Large intestine (tissue), 3 donors: ENCODE results near the gene DPY19L1. TPM values are rescaled to one million over a fixed set of nuclear protein-coding genes. Genes with fewer than 3 reads are reported as not detected.
"Not testable (repeated sequence)": the region's sequence is repeated elsewhere in the genome, so short reads cannot be mapped to it uniquely, and the experiment has no call there.

Source experiments
- DNase-seq, 2 donors: peaks; one replicate each; pipeline versions ENCODE4 v3.0.0 to v3.0.0-alpha.2; 2013
- H3K27ac ChIP-seq: one replicate; pipeline ENCODE4 v1.5.1; 2013; ENCODE audit warnings: low read length
- H3K27me3 ChIP-seq: 2 replicates; pipeline ENCODE4 v1.6.1; 2013; ENCODE audit warnings: low read length; ENCODE audit not compliant: control insufficient read depth, insufficient read depth
- H3K36me3 ChIP-seq: 2 replicates; pipeline ENCODE4 v1.6.1; 2013; ENCODE audit warnings: low read length; ENCODE audit not compliant: control insufficient read depth, insufficient read depth
- H3K4me1 ChIP-seq: one replicate; pipeline ENCODE4 v1.6.1; 2013; ENCODE audit warnings: low read length; ENCODE audit not compliant: control insufficient read depth, insufficient read depth
- H3K4me3 ChIP-seq: one replicate; pipeline ENCODE4 v1.5.1; 2013; ENCODE audit warnings: low read length
- H3K9me3 ChIP-seq: one replicate; pipeline ENCODE4 v1.6.1; 2013; ENCODE audit warnings: mild to moderate bottlenecking, low read depth, low read length, moderate library complexity; ENCODE audit not compliant: control insufficient read depth
- WGBS: methylation state at CpG from one replicate; pipeline ENCODE4 v1.1.5; 2013; ENCODE audit warnings: low lambda C conversion rate; ENCODE audit not compliant: insufficient coverage; 5-methylcytosine and 5-hydroxymethylcytosine counted together
- polyA plus RNA-seq: library from polyadenylated mRNA; unstranded; fragments of 120-200 nt; gene quantifications from one replicate; pipeline ENCODE4 v1.2.1, GENCODE V29; 2013

The DPY19L1 gene
- polyA plus RNA-seq, 1 donor = 11.3 TPM

DNA sequence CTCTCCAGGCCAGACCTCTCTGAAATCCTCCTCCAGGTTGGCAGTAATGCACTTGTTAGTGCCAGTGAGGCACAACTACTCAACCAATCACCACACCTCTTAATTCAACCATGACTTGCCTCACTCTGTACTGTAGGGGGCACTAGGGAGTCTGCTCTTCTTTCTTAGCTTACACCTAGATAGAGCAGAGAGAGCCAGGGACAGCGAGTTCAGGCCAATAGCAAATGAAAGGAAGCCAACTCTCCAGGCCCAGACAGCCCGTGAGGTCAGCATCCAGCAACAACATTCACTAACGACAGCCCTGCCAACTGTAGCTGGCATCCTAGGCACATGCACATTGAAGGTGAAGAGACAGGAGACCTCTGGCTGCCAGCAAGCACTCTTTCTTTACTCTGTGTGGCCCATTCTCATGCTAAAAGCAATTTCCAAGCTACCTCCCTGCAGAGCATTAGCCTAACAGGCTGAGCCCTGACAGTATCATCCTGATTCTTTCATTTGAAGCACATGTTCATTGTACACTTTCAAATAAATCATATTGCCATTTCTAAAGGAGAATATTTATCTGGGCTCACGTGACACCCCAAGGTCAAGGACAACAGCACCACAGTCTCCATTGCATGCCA, 136.3 kb downstream of the DPY19L1 start:
- Histone ChIP-seq H3K4me1 (no peaks in the 10 kb centered on the region), H3K36me3 (no peaks in the 10 kb centered on the region), H3K4me3 (no peak overlapping the region), H3K27ac (no peak overlapping the region), H3K27me3 (no peaks in the 10 kb centered on the region), H3K9me3 (no peaks in the 10 kb centered on the region)
- no peak for DNase-seq
- no CpG with 5 or more reads among the region's 4 CpGs for WGBS

DNA sequence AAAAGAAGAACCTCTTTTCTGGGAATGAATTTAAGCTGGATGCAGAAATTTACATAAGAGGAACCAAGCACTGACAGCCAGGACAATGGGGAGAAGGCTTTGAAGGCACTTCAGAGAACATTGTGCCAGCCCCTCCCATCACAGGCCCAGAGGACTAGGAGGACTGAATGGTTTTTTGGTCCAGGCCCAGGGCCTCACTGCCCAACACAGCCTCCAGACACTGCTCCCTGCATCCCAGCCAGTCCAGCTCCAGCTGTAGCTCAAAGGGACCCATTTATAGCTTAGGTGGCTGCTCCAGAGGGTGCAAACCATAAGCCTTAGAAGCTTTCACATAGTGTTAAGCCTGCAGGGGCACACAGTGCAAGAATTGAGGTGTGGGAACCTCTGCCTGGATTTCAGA, 142.1 kb downstream of the DPY19L1 start:
- Histone ChIP-seq H3K36me3 (no peaks in the 10 kb centered on the region), H3K9me3 (peaks cover 4% of the 10 kb centered on the region), H3K27ac (no peak overlapping the region), H3K27me3 (no peaks in the 10 kb centered on the region), H3K4me1 (no peaks in the 10 kb centered on the region), H3K4me3 (no peak overlapping the region)
- DNase-seq = no peak

DNA sequence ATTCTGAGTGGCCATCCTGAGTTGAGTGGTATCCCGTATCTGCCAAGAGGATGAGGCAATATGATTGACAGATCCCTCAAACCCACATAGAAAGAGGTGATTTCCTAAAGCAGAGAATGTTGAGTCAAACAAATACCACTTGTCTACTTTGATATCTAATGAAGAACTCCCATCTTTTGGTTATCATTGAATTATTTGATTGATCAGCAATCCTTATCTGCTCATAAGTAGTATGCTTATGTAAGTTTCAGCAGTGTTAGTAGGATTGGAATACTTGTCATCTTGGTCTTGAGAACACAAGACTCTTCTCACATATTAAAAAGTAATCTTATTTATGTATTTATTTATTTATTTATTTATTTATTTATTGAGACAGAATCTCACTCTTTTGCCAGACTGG, 147.3 kb downstream of the DPY19L1 start:
- Histone ChIP-seq H3K27me3 (no peaks in the 10 kb centered on the region), H3K36me3 (no peaks in the 10 kb centered on the region), H3K27ac (no peak overlapping the region), H3K4me1 (no peaks in the 10 kb centered on the region), H3K9me3 (no peaks in the 10 kb centered on the region), H3K4me3 (no peak overlapping the region)
- WGBS = no CpG with 5 or more reads among the region's 1 CpG
- no peak for DNase-seq

DNA sequence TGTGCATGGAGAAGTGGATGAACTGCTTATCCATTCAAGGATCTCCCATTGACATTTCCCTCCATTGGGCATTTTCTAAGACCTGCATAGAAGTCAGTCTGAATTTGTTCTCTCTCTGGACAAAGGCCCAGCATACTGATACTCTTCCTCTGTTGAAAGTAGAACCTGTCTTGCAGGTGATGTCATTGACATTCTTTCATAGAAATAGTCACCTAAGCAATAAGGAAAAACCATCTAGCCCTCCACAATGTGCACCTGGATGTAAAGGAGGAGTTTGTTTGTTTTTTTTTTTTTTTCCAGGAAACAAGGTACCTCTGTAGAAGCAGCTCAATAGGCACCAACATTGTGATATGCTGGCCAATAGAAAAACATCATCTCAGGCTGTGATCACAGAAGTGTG, 150.4 kb downstream of the DPY19L1 start:
- H3K27ac ChIP-seq = no peak overlapping the region
- no peaks in the 10 kb centered on the region for H3K36me3 ChIP-seq
- H3K4me3 ChIP-seq = no peak overlapping the region
- no peaks in the 10 kb centered on the region for H3K4me1 ChIP-seq
- no peaks in the 10 kb centered on the region for H3K9me3 ChIP-seq
- no peaks in the 10 kb centered on the region for H3K27me3 ChIP-seq
- DNase-seq = no peak

DNA sequence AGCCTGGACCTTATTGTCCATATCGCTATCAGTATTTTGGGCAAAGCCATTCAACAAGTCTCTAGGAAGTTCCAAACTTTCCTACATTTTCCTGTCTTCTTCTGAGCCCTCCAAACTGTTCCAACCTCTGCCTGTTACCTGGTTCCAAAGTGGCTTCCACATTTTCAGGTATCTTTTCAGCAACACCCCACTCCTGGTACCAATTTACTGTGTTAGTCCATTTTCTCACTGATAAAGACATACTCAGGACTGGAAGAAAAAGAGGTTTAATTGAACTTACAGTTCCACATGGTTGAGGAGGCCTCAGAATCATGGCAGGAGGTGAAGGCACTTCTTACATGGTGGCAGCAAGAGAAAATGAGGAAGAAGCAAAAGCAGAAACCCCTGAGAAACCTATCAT, 153.4 kb downstream of the DPY19L1 start:
- H3K36me3 ChIP-seq, H3K27me3 ChIP-seq, H3K4me1 ChIP-seq, H3K9me3 ChIP-seq, H3K27ac ChIP-seq, DNase-seq, H3K4me3 ChIP-seq: not testable (repeated sequence)
- WGBS = 100% methylated on average over 1 of the region's 1 CpG

DNA sequence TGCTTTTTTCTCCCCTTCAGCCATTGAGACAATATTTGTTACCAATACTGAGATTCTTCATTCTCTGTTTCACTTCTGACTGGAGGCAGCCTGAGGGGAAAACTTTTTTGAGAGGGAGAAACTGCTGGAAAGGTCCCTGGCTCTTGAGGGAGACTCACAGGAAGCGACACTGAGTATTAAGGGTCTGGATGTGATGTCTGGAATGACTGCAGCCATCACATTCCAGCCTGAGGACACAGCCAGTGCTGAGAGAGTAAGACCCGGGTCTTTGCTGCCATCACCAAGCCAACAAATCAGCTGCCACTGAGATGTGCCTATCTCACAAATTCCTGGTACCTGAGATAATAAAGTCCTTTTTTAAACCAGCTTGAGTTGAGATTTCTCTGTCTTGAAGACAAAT, 157.4 kb downstream of the DPY19L1 start:
- no peak overlapping the region for H3K4me3 ChIP-seq
- H3K4me1 ChIP-seq = no peaks in the 10 kb centered on the region
- H3K27me3 ChIP-seq = no peaks in the 10 kb centered on the region
- H3K36me3 ChIP-seq = no peaks in the 10 kb centered on the region
- H3K9me3 ChIP-seq = no peaks in the 10 kb centered on the region
- DNase-seq = no peak
- no CpG with 5 or more reads among the region's 2 CpGs for WGBS
- no peak overlapping the region for H3K27ac ChIP-seq

DNA sequence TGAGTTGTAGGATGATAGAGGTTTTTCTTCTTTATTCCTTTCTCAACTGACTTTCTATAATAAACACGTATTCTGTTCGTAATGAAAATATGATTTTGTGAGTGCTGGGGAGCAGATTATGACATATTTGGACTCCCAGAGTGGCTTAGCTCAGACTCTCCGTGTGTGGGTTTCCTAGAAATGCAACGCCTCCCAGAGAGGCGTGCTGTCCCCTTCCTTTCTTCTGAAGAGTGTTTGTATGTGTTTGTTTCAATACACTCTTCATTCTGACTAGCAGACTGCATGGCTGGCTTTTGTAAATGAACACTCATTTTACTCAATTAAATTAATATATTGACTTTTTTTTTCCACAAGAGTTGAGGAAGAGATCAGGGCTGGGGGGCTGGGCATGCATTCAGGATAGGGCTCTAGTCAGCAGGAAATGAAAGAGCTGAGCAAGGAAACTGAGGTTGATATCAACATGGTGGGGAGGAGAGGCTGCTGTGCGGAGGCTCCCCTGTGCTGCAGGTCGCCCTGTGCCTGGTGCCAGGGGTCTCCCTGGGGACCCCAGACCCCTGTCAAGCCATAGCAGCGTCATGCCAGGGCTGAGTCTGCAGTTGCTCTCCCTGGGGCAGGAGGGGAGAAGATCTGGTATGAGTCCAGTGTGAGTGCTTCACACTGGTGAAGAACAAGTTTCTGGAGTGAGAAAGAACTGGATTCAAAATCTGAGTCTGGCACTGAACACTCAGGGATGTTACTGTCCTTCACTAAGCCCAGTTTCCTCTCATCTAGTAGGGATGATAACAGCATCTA, 158.1 kb downstream of the DPY19L1 start:
- DNase-seq, H3K9me3 ChIP-seq, H3K27ac ChIP-seq, H3K27me3 ChIP-seq, H3K4me3 ChIP-seq, H3K4me1 ChIP-seq, H3K36me3 ChIP-seq: not testable (repeated sequence)
- WGBS = 50% methylated on average over 2 of the region's 8 CpGs

Other genes with a start within 250 kb of the DPY19L1 start
- not detected for gene TBX20, start 216.6 kb upstream of the DPY19L1 start, polyA plus RNA-seq